GM18867 (cell line): ENCODE data around the gene ZNF496.
"Not testable (repeated sequence)": the region's sequence is repeated elsewhere in the genome, so short reads cannot be mapped to it uniquely, and the experiment has no call there.

Experiments used
- ATAC-seq: cut with Tn5 transposase; IDR thresholded peaks from one replicate; pipeline ENCODE4 v1.9.1; 2021; ENCODE audit warnings: mild to moderate bottlenecking, moderate library complexity; ENCODE audit not compliant: unreplicated experiment

The ZNF496 gene

DNA sequence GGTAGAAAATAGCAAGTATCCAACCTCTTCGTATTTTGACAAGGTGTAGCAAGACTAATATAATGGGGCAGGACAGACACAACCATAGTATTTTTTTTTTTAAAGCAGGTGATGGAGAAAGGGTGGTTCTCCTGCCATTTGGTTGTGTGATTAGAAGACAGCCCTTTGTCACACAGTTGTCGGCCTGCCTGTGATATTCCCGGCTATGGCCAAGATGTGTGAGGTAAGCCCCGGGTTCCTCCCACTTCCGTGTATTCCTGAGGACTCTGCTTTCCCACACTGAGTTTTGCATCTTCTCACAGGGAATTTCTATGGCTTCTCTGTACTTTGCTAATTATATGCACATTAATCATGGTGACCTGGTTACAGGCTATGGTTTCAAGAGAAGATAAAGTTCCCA, 35.9 kb downstream of the ZNF496 start:
- ATAC-seq: no peak

DNA sequence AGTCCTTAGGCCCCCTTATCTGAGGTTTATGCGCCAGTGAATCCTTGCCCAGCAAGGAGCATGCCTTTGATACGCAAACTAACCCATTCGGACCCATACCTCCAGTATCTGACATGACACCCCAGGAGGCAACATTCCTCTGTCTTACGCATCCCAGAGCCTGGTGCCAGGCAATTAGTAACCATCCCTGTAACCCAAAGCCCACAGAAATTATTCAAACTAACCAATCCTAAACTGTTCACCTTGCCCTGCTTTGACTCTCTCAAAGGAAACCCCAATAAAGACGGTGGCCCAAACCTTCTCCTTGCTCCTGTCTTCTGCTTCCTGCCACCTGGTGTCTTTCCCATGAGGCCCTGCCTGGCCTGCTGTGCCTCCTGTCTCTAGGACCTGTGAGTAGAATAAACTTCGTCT, 36.4 kb downstream of the ZNF496 start:
- no peak for ATAC-seq

DNA sequence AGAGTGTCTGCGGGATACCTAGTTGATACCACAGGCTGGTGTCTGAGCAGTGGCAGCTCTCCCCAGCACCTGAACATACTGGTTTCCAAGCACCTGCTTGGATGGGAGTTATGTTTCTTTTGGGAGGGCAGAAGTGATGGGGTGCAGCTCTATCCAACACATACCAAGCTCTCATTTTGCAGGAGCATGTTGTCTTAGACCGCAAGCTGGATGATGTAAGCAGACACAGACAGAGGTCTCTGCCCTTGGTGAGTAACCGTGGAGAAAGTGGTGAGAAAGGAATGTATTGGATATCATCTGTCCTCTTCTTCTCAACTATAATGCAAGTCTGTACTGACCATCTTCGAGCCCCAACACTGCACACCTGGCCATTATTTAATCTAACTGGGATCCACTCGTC, 37.4 kb downstream of the ZNF496 start:
- ATAC-seq: no peak

- ATAC-seq: no peak
Observed at GRCh38 chr1:247293047-247293446, 38.6 kb downstream of the ZNF496 start.

DNA sequence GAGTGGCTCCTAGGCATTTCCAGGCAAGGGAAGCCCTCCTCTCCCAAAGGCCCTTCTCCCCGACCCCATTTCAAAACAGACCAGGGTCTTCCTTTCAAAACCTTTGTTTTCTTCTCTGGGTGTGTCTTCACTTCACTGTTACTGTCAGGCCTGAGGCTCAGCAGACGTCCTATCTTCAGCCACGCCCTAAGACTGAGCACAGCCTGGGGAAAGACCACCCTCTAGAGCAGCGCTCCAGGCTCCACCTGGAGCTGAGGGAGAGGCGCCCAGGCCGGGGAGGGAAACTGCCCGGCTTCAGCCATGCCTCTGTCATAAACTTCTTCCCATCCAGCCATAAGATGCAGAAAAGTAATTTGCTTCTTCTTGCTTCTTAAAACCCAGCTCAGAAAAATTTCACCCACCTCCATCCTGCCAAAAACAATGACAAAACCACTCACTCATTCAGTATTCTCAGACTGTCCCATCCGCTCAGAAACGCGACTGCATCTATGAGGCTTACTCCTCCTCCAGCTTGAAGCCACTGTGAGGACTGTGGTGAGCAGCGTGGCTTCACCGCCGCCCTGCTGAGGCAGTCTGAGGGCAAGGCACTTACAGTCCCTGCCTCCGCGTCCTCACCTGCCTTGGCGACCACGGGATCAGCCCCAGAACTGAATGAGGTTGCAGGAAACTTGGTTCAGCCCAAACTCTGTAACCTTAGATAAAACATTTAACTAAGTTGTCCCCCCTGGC, 39.7 kb downstream of the ZNF496 start:
- no peak for ATAC-seq

DNA sequence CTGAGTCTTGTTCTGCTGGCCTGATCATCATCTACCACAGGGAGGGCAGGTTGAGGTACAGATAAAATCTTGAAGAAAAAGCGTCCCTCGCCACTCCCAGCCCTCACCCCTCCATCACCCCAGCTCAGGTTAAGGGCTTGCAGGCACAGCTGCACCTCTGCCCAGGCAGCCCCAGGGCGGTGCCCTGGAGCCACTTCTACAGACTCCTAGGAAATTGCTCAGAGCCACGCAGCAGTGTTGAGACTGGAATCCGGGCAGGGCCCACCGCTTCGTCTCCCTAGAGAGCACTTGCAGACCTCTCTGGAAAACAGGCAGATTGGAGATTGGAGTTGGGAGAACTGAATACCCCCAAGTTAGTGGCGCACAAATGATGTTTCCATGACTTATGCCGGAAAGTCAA, 40.5 kb downstream of the ZNF496 start:
- ATAC-seq: no peak

- ATAC-seq: no peak
Observed at GRCh38 chr1:247290576-247290975, 41.1 kb downstream of the ZNF496 start.

GRCh38 chr1:247289274-247289892, 42.3 kb downstream of the ZNF496 start:
- not testable (repeated sequence) for ATAC-seq

DNA sequence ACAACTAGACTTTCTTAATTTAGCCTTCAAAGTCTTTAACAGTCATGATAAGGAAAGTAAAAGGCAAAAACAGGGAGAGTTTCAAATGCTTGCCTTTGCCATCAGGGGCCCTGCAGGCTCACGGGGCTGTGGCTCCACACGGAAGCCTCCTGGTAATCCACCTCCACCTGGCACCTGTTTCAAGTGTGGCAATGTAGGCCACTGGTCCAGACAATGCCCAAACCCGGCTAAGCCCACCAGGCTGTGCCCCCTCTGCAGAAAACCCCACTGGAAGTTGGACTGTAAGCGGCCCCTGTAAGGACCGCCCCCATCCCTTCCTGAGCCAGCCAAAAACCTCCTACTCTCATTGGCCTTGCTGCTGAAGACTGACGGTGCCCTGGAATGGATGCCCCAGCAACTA, 43.3 kb downstream of the ZNF496 start:
- no peak for ATAC-seq

DNA sequence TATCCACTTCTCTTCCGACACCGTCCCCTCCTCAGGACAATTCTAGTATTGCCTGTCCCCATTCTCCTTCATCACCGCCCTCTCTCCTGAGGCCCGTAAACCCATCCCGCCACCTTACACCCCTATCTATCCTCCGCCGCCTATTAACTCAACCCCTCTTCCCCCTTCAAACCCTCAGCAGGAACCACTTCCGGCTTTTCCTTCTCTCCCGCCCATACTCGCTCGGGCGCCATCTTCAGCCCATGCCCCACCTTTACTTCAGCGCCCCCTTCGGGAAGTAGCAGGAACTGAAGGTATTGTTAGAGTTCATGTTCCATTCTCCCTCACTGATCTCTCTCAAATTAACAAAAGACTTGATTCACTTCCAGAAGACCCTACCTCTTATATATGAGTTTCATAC, 44.2 kb downstream of the ZNF496 start:
- no peak for ATAC-seq

DNA sequence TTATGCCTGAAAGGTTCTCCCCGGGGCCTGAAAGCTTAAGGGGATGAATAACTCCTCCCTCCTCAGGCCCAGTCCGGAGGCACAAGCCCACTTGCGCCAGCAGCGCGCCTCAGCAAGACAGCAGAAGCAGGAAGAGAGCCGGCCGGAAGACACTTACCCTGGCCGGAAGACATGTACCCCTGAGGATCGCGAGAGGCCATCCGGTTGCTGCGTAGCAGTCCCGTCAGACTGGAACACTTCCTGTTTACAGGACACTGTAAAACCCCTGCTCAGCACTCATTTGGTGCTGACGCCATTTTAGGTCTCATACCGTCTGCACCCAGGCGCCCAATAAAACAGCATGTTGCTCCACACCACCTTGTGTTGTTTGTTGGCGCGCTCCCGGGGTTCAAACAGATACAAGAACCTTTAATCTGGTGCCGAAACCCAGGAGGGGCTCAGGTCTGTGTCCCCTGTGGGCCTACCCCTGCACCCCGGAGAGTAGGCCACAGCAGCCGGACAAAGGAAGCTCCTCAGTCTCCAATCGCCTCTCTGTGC, 45.5 kb downstream of the ZNF496 start:
- no peak for ATAC-seq

DNA sequence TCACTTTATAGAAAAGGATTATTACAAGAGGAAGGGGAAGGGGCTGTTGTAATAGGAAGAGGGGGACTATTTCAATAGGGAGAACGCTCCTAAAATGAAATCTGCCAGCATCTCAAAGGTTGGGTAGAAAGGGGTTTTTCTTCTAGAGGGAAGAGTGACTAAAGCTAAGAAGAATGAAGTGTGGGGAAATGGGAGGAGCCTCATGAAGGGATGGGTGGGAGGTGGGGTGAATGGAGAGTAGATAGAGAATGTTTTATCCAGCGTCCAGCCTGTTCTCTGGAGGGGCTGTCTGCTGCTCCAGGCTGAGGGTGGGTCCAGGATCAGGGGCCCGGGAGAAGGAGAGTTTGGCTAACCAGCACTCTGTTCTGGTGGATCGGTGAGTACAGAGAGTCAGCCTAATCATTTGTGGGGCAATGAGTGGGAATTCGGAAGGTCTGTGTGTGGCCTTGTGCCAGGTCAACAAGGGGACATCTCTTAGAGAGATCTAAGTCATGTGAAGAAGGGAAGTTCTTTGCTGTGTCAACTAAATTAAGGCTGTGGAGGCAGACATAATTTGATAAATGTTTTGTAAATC, 50.6 kb downstream of the ZNF496 start:
- no peak for ATAC-seq

GRCh38 chr1:247277191-247277590, 54.5 kb downstream of the ZNF496 start:
- ATAC-seq: no peak

DNA sequence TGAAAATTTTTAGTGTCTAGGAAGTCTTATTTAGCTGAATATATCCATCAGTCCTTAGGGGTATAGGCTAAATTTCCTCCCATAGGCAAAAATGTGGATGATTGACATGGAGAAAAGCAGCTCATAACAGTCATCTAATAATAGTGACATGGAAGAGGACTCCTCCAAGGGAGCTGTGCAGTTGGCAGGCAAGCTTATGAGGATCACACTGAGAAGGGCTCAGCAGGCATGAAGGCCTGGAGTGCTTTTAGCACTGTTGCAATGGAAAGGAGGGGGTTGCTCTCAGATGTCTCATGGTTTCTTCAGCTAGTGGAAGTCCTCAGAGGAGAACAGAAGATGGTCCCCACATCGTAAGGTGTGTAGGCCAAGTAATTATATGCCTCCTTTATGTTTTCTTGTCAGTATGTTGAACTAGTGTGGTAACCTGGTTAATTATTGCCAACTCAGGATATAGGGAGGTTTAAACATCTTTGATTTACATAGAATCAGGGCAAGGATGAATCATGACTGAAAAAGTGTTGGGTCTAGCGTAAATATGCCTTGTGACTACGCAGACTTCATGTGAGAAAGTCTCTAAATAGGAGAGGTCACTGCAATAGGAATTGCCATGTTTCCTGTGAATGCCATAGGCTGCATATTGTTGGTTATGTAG, 56.9 kb downstream of the ZNF496 start:
- ATAC-seq: no peak

DNA sequence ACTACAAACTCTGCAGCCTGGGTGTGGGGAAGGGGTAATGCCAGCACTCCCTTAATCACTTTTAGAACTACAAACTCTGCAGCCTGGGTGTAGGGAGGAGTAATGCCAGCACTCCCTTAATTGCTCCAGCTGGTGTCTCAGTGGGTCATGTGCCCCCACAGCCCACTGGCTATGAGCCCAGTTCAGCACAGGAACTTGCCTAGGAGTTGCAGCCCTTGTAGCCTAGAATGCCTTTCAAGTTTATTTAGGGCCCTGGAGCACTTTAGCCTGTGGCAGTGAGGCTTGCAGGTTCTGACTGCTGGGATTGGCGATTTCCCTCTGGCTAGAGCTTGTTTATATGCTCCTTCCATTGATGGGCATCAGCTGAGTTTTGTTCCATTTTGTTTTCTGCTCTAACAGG, 58.7 kb downstream of the ZNF496 start:
- ATAC-seq: no peak

GRCh38 chr1:247270003-247270402, 61.7 kb downstream of the ZNF496 start:
- ATAC-seq: no peak

GRCh38 chr1:247269133-247269532, 62.5 kb downstream of the ZNF496 start:
- no peak for ATAC-seq

DNA sequence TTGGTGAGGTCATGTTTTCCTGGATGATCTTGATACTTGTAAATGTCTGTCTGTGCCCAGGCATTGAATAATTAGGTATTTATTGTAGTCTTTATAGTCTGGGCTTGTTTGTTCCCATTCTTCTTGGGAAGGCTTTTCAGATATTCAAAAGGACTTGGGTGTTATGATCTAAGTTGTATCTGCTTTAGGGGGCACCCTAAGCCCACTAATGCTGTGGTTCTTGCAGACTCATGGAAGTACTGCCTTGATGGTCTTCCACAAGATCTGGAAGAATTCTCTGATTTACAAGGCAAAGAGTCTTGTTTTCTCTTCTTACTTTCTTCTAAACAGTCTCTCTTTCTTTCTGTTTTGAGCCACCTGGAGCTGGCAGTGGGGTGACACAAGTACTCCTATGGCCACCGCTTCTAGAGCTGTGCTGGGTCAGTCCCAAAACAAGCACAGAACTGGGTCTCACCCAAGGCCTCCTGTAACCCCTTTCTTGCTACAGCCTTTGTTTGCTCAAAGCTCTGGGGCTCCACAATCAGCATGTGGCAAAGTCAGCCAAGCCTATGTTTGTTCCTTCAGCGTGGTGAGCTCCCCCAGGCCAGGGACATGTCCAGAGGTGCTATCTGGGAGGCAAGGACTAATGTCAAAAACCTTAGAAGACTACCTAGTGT, 63.1 kb downstream of the ZNF496 start:
- no peak for ATAC-seq

DNA sequence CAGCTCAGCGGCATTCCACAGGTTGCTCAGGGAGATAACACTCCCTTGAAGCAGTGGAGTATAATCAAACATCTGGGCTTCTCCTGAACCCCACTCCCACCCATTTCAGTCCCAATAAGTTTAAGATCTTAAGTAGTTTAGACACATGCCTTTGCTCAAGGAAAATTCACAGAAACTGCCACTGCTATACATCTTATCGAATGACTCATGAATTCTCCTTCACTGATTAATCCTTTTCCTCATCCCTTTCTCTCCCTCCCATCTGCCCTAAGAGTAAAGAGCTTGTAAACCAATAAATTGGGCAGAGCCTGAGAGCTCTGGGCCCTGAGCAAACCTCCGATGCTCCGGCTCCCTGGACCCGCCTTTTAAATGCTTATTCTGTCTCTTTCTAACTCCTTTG, 65.6 kb downstream of the ZNF496 start:
- no peak for ATAC-seq

DNA sequence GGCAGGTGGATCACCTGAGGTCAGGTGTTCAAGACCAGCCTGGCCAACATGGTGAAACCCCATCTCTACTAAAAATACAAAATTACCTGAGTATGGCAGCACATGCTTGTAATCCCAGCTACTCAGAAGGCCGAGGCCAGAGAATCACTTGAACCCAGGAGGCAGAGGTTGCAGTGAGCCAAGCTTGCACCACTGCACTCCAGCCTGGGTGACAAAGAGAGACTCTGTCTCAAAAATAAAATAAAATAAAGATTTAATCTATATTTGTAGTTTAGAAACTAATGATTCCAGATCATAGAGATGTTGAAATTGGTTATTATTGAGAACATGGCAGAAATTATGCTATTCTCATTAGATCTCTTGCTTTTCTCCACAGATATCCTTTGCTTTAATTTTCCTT, 75.9 kb downstream of the ZNF496 start, which contains the start of gene VN1R5:
TSS of gene VN1R5 (plus strand) at position 301 of the 400 bp plus-strand sequence.
- ATAC-seq: not testable (repeated sequence)

- no peak for ATAC-seq
Observed at GRCh38 chr1:247247568-247247967, 84.1 kb downstream of the ZNF496 start.
